H9 (cell line): Measurements from ENCODE around the gene TIMM17A. TPM values are rescaled to one million over a fixed set of nuclear protein-coding genes. Genes with fewer than 3 reads are reported as not detected.
"Not testable (repeated sequence)": the region's sequence is repeated elsewhere in the genome, so short reads cannot be mapped to it uniquely, and the experiment has no call there.

Source experiments
- DNase-seq: peaks from one replicate; pipeline ENCODE4 v3.0.0-alpha.2; 2017
- H2AFZ ChIP-seq: one replicate; pipeline ENCODE4 v1.6.1; 2013; ENCODE audit warnings: mild to moderate bottlenecking, low read length, control low read depth, moderate library complexity
- H2AK5ac ChIP-seq: 2 replicates; pipeline ENCODE4 v1.6.1; 2013; ENCODE audit warnings: low read length, control low read depth, mixed read lengths; ENCODE audit not compliant: insufficient read length
- H2BK120ac ChIP-seq: one replicate; pipeline ENCODE4 v1.6.1; 2013; ENCODE audit warnings: low read depth, mild to moderate bottlenecking, low read length, control low read depth, inconsistent platforms; ENCODE audit not compliant: poor library complexity, severe bottlenecking
- H2BK12ac ChIP-seq: 2 replicates; pipeline ENCODE4 v1.6.1; 2013; ENCODE audit warnings: low read length, control low read depth, mixed read lengths, low read depth; ENCODE audit not compliant: insufficient read length
- H2BK15ac ChIP-seq: 2 replicates; pipeline ENCODE4 v1.6.1; 2013; ENCODE audit warnings: low read depth, low read length, control low read depth
- H2BK20ac ChIP-seq: one replicate; pipeline ENCODE4 v1.6.1; 2013; ENCODE audit warnings: low read depth, mild to moderate bottlenecking, low read length, control low read depth, inconsistent platforms; ENCODE audit not compliant: poor library complexity, severe bottlenecking
- H2BK5ac ChIP-seq: 2 replicates; pipeline ENCODE4 v1.6.1; 2013; ENCODE audit warnings: low read length, control low read depth, mixed read lengths; ENCODE audit not compliant: insufficient read length
- H3K14ac ChIP-seq: 2 replicates; pipeline ENCODE4 v1.6.1; 2013; ENCODE audit warnings: low read length, control low read depth; ENCODE audit not compliant: insufficient read depth
- H3K18ac ChIP-seq: 2 replicates; pipeline ENCODE4 v1.6.1; 2013; ENCODE audit warnings: low read depth, mild to moderate bottlenecking, mixed read lengths, low read length, control low read depth; ENCODE audit not compliant: insufficient read length
- H3K23ac ChIP-seq: 2 replicates; pipeline ENCODE4 v1.6.1; 2013; ENCODE audit warnings: low read length, control low read depth, mixed read lengths, low read depth; ENCODE audit not compliant: insufficient read length
- H3K23me2 ChIP-seq: 2 replicates; pipeline ENCODE4 v1.6.1; 2013; ENCODE audit warnings: low read depth, mild to moderate bottlenecking, mixed read lengths, low read length, control low read depth; ENCODE audit not compliant: insufficient read length, poor library complexity, severe bottlenecking
- H3K27ac ChIP-seq: 2 replicates; pipeline ENCODE4 v1.5.1; 2013; ENCODE audit warnings: low read length, control low read depth, mixed read lengths, low read depth; ENCODE audit not compliant: insufficient read length
- H3K27me3 ChIP-seq: 2 replicates; pipeline ENCODE4 v1.6.1; 2013; ENCODE audit warnings: low read length, control low read depth, inconsistent platforms; ENCODE audit not compliant: insufficient read depth
- H3K4ac ChIP-seq: 2 replicates; pipeline ENCODE4 v1.6.1; 2013; ENCODE audit warnings: low read depth, mild to moderate bottlenecking, control low read depth, inconsistent platforms, low read length, moderate library complexity
- H3K4me1 ChIP-seq: 2 replicates; pipeline ENCODE4 v1.6.1; 2013; ENCODE audit warnings: low read length, control low read depth, inconsistent platforms; ENCODE audit not compliant: insufficient read depth
- H3K4me2 ChIP-seq: 2 replicates; pipeline ENCODE4 v1.6.1; 2013; ENCODE audit warnings: low read length, control low read depth, mixed read lengths; ENCODE audit not compliant: insufficient read length, insufficient read depth
- H3K56ac ChIP-seq: 2 replicates; pipeline ENCODE4 v1.6.1; 2013; ENCODE audit warnings: low read depth, mild to moderate bottlenecking, mixed read lengths, low read length, control low read depth; ENCODE audit not compliant: insufficient read length
- H3K79me1 ChIP-seq: 2 replicates; pipeline ENCODE4 v1.6.1; 2013; ENCODE audit warnings: low read depth, mild to moderate bottlenecking, moderate library complexity, low read length, control low read depth, inconsistent platforms; ENCODE audit not compliant: insufficient read depth, poor library complexity, severe bottlenecking
- H3K79me2 ChIP-seq: 2 replicates; pipeline ENCODE4 v1.6.1; 2013; ENCODE audit warnings: low read length, control low read depth, inconsistent platforms; ENCODE audit not compliant: insufficient read depth
- H3K9ac ChIP-seq: 2 replicates; pipeline ENCODE4 v1.6.1; 2013; ENCODE audit warnings: low read length, control low read depth, mixed read lengths; ENCODE audit not compliant: insufficient read length; ENCODE audit errors: extremely low read depth
- H3K9me3 ChIP-seq: one replicate; pipeline ENCODE4 v1.6.1; 2013; ENCODE audit warnings: low read depth, low read length, inconsistent platforms; ENCODE audit not compliant: control insufficient read depth
- H3T11ph ChIP-seq: one replicate; pipeline ENCODE4 v1.6.1; 2013; ENCODE audit warnings: mild to moderate bottlenecking, low read length, control low read depth, inconsistent platforms
- H4K20me1 ChIP-seq: one replicate; pipeline ENCODE4 v1.6.1; 2013; ENCODE audit not compliant: control insufficient read depth, insufficient read length, insufficient read depth
- H4K5ac ChIP-seq: 2 replicates; pipeline ENCODE4 v1.6.1; 2013; ENCODE audit warnings: low read depth, mild to moderate bottlenecking, mixed read lengths, low read length, control low read depth; ENCODE audit not compliant: insufficient read length
- H4K8ac ChIP-seq: replicated peaks from 2 replicates; pipeline ENCODE4 v1.6.1; 2013; ENCODE audit warnings: low read length, control low read depth, mixed read lengths, low read depth; ENCODE audit not compliant: insufficient read length
- H4K91ac ChIP-seq: 2 replicates; pipeline ENCODE4 v1.6.1; 2013; ENCODE audit warnings: low read depth, mild to moderate bottlenecking, moderate library complexity, mixed read lengths, low read length, control low read depth; ENCODE audit not compliant: insufficient read length
- H3K27ac Mint-ChIP-seq, 3 experiments: 2 replicates in 2 of 3; 3 replicates in 1 of 3; pipeline ENCODE4 v1.8.0; 2020 to 2021; ENCODE audit warnings: mixed read lengths in 3 of 3, mild to moderate bottlenecking in 1 of 3, moderate library complexity in 1 of 3
- H3K27me3 Mint-ChIP-seq: 2 replicates; pipeline ENCODE4 v1.8.0; 2021; ENCODE audit warnings: low read depth, mild to moderate bottlenecking, moderate library complexity, mixed read lengths
- H3K36me3 Mint-ChIP-seq, 3 experiments: 2 replicates in 2 of 3; 3 replicates in 1 of 3; pipeline ENCODE4 v1.8.0; 2020 to 2021; ENCODE audit warnings: low read depth in 3 of 3, mixed read lengths in 3 of 3; ENCODE audit not compliant: insufficient read depth in 1 of 3
- H3K4me1 Mint-ChIP-seq, 2 experiments: 2 replicates each; pipeline ENCODE4 v1.8.0; 2020; ENCODE audit warnings: mixed read lengths in 2 of 2
- H3K4me3 Mint-ChIP-seq, 2 experiments: 2 replicates in 1 of 2; 3 replicates in 1 of 2; pipeline ENCODE4 v1.8.0; 2020 to 2021; ENCODE audit warnings: mild to moderate bottlenecking in 2 of 2, mixed read lengths in 2 of 2, moderate library complexity in 1 of 2
- H3K9me3 Mint-ChIP-seq, 2 experiments: 2 replicates in 1 of 2; 3 replicates in 1 of 2; pipeline ENCODE4 v1.8.0; 2020; ENCODE audit warnings: mild to moderate bottlenecking in 2 of 2, mixed read lengths in 2 of 2, moderate library complexity in 1 of 2
- WGBS: extraction: QIAGEN DNeasy Blood & Tissue Kit; methylation state at CpG from one replicate; pipeline ENCODE4 v1.1.7; 2013; ENCODE audit warnings: missing lambda C conversion rate, low lambda C conversion rate, mixed read lengths; ENCODE audit not compliant: insufficient read length; ENCODE audit errors: extremely low coverage; 5-methylcytosine and 5-hydroxymethylcytosine counted together
- total RNA-seq: library from RNA; stranded (reverse); gene quantifications from 2 replicates; pipeline ENCODE4 v1.2.1, GENCODE V29; 2021
- TF ChIP-seq, protein P1 (sequence below): fragments of 200-600 bp; sonication (generic); conservative IDR thresholded peaks from 3 replicates; pipeline ENCODE4 v1.8.0; 2021; ENCODE audit warnings: antibody characterized with exemption, mild to moderate bottlenecking

The TIMM17A gene
- total RNA-seq, 1 experiment from 2014 or later = 60.9 TPM

DNA sequence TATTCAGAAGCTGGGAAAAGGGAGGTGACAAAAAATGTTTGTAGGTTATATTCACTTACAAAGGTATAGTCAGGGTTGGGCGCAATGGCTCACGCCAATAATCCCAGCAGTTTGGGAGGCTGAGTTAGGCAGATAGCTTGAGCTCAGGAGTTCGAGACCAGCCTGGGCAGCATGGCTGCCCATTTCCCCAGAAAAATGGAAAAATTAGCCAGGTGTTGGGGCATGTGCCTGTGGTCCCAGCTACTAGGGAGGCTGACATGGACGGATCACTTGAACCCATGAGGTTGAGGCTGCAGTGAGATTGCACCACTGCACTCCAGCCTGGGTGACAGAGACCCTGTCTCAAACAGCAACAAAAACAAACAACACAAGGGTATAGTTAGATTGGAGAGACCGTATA, 3.0 kb downstream of the TIMM17A start:
- no peaks in the 10 kb centered on the region for H3K9me3 Mint-ChIP-seq

DNA sequence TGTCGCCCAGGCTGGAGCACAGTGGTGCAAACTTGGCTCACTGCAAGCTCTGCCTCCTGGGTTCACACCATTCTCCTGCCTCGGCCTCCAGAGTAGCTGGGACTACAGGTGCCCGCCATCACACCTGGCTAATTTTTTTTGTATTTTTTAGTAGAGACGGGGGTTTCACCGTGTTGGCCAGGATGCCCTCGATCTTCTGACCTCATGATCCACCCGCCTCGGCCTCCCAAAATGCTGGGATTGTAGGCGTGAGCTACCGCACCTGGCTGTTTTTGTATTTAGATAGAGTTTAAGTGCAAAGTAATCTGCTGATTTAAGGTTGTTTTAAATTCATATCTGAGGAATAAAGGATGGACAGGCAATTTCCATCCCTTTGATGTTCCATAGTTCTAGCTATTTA, 7.1 kb downstream of the TIMM17A start:
- H3T11ph ChIP-seq, DNase-seq, H3K4me2 ChIP-seq, H2BK12ac ChIP-seq, H4K91ac ChIP-seq, H3K27ac ChIP-seq, H3K27me3 ChIP-seq, H3K79me2 ChIP-seq, H2BK120ac ChIP-seq, H2BK5ac ChIP-seq, H3K79me1 ChIP-seq, H3K9ac ChIP-seq, H3K18ac ChIP-seq, H3K14ac ChIP-seq, H3K9me3 ChIP-seq, H2BK15ac ChIP-seq, H3K4me1 ChIP-seq, H2BK20ac ChIP-seq, H4K20me1 ChIP-seq, H3K4ac ChIP-seq, H3K23ac ChIP-seq, H3K27me3 Mint-ChIP-seq, H3K56ac ChIP-seq, H2AK5ac ChIP-seq, H4K5ac ChIP-seq, H3K4me3 Mint-ChIP-seq, H3K23me2 ChIP-seq, H3K27ac Mint-ChIP-seq, H4K8ac ChIP-seq, H3K9me3 Mint-ChIP-seq, H3K4me1 Mint-ChIP-seq, H2AFZ ChIP-seq: not testable (repeated sequence)
- H3K36me3 Mint-ChIP-seq = peaks cover 51 to 80% (median 78%) of the 10 kb centered on the region in 3 experiments
- no CpG with 5 or more reads among the region's 10 CpGs for WGBS

More for the DNA sequence above, 3.0 kb downstream of the TIMM17A start:
- DNase-seq = no peak
- Histone ChIP-seq H3K14ac (no peak overlapping the region), H2BK15ac (no peak overlapping the region), H3K9me3 (no peaks in the 10 kb centered on the region), H4K91ac (no peak overlapping the region), H2BK120ac (no peak overlapping the region), H3K4me2 (no peak overlapping the region), H2AK5ac (no peak overlapping the region), H3K4me1 (no peaks in the 10 kb centered on the region), H3T11ph (no peak overlapping the region), H3K27me3 (no peaks in the 10 kb centered on the region), H4K8ac (no peak overlapping the region), H3K18ac (no peak overlapping the region), H2BK20ac (no peak overlapping the region), H3K79me1 (no peaks in the 10 kb centered on the region), H3K79me2 (peaks cover 11% of the 10 kb centered on the region; the same call in 1 of the 2 replicates), H3K56ac (no peak overlapping the region), H2BK5ac (no peak overlapping the region), H3K23ac (no peak overlapping the region), H4K5ac (no peak overlapping the region), H3K23me2 (no peaks in the 10 kb centered on the region), H3K9ac (no peak overlapping the region), H3K27ac (no peak overlapping the region), H2BK12ac (no peak overlapping the region), H4K20me1 (no peaks in the 10 kb centered on the region), H3K4ac (no peak overlapping the region), H2AFZ (no peak overlapping the region)
- Mint-ChIP-seq H3K36me3 (peaks cover 30 to 56% (median 51%) of the 10 kb centered on the region in 3 experiments), H3K27ac (no peak overlapping the region), H3K4me1 (peaks cover 6 to 16% of the 10 kb centered on the region in 2 experiments), H3K27me3 (no peaks in the 10 kb centered on the region; the same call in 1 of the 2 replicates), H3K4me3 (no peak overlapping the region)
- TF ChIP-seq, protein P1, sequence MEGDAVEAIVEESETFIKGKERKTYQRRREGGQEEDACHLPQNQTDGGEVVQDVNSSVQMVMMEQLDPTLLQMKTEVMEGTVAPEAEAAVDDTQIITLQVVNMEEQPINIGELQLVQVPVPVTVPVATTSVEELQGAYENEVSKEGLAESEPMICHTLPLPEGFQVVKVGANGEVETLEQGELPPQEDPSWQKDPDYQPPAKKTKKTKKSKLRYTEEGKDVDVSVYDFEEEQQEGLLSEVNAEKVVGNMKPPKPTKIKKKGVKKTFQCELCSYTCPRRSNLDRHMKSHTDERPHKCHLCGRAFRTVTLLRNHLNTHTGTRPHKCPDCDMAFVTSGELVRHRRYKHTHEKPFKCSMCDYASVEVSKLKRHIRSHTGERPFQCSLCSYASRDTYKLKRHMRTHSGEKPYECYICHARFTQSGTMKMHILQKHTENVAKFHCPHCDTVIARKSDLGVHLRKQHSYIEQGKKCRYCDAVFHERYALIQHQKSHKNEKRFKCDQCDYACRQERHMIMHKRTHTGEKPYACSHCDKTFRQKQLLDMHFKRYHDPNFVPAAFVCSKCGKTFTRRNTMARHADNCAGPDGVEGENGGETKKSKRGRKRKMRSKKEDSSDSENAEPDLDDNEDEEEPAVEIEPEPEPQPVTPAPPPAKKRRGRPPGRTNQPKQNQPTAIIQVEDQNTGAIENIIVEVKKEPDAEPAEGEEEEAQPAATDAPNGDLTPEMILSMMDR = no peak
- WGBS = no CpG with 5 or more reads among the region's 5 CpGs
